Activated naive CD4-positive, alpha-beta T cell treated with anti-CD3 and anti-CD28 coated beads, Interleukin-2, amount 50 U/mL, for 24 hours (primary cell): ENCODE results near the gene WNT7B.

Source experiments
- H3K27ac Mint-ChIP-seq: one replicate; pipeline ENCODE4 v1.8.0; 2021; ENCODE audit warnings: mild to moderate bottlenecking, mixed read lengths
- H3K27me3 Mint-ChIP-seq: one replicate; pipeline ENCODE4 v1.8.0; 2021; ENCODE audit warnings: mixed read lengths
- H3K36me3 Mint-ChIP-seq: one replicate; pipeline ENCODE4 v1.8.0; 2021; ENCODE audit warnings: mixed read lengths
- H3K4me1 Mint-ChIP-seq: one replicate; pipeline ENCODE4 v1.8.0; 2021; ENCODE audit warnings: mixed read lengths
- H3K4me3 Mint-ChIP-seq: one replicate; pipeline ENCODE4 v1.8.0; 2021; ENCODE audit warnings: mild to moderate bottlenecking, mixed read lengths
- H3K9me3 Mint-ChIP-seq: one replicate; pipeline ENCODE4 v1.8.0; 2021; ENCODE audit warnings: mixed read lengths

Gene WNT7B

GRCh38 chr22:45992737-45993136, 15.8 kb upstream of the WNT7B start:
- no peaks in the 10 kb centered on the region for H3K27me3 Mint-ChIP-seq
- no peaks in the 10 kb centered on the region for H3K4me1 Mint-ChIP-seq
- no peaks in the 10 kb centered on the region for H3K9me3 Mint-ChIP-seq
- no peak overlapping the region for H3K4me3 Mint-ChIP-seq
- no peaks in the 10 kb centered on the region for H3K36me3 Mint-ChIP-seq
- H3K27ac Mint-ChIP-seq = peak overlapping the region; percentile 47

- H3K4me3 Mint-ChIP-seq = no peak overlapping the region
- H3K4me1 Mint-ChIP-seq = no peaks in the 10 kb centered on the region
- no peak overlapping the region for H3K27ac Mint-ChIP-seq
- no peaks in the 10 kb centered on the region for H3K36me3 Mint-ChIP-seq
- H3K9me3 Mint-ChIP-seq = no peaks in the 10 kb centered on the region
- H3K27me3 Mint-ChIP-seq = no peaks in the 10 kb centered on the region
These were observed 14.1 kb upstream of the WNT7B start for GRCh38 chr22:45991098-45991497.

- Mint-ChIP-seq H3K27me3 (no peaks in the 10 kb centered on the region), H3K36me3 (no peaks in the 10 kb centered on the region), H3K4me3 (no peak overlapping the region), H3K9me3 (no peaks in the 10 kb centered on the region), H3K4me1 (no peaks in the 10 kb centered on the region), H3K27ac (no peak overlapping the region)
These were observed 10.3 kb upstream of the WNT7B start for GRCh38 chr22:45987136-45987861.

GRCh38 chr22:45984316-45984916, 7.5 kb upstream of the WNT7B start:
- Mint-ChIP-seq H3K4me1 (no peaks in the 10 kb centered on the region), H3K36me3 (no peaks in the 10 kb centered on the region), H3K27ac (no peak overlapping the region), H3K4me3 (no peak overlapping the region), H3K27me3 (no peaks in the 10 kb centered on the region), H3K9me3 (no peaks in the 10 kb centered on the region)

- Mint-ChIP-seq H3K27me3 (no peaks in the 10 kb centered on the region), H3K9me3 (no peaks in the 10 kb centered on the region), H3K36me3 (no peaks in the 10 kb centered on the region), H3K4me3 (no peak overlapping the region), H3K4me1 (no peaks in the 10 kb centered on the region), H3K27ac (no peak overlapping the region)
These were observed 6.8 kb upstream of the WNT7B start for GRCh38 chr22:45983797-45984196.

GRCh38 chr22:45980761-45981160, 3.8 kb upstream of the WNT7B start:
- H3K9me3 Mint-ChIP-seq = no peaks in the 10 kb centered on the region
- H3K27ac Mint-ChIP-seq = no peak overlapping the region
- H3K36me3 Mint-ChIP-seq = no peaks in the 10 kb centered on the region
- peaks cover 7% of the 10 kb centered on the region for H3K4me1 Mint-ChIP-seq
- H3K4me3 Mint-ChIP-seq = no peak overlapping the region
- peaks cover 3% of the 10 kb centered on the region for H3K27me3 Mint-ChIP-seq

- no peak overlapping the region for H3K4me3 Mint-ChIP-seq
- peaks cover 5% of the 10 kb centered on the region for H3K27me3 Mint-ChIP-seq
- H3K4me1 Mint-ChIP-seq = peaks cover 7% of the 10 kb centered on the region
- H3K9me3 Mint-ChIP-seq = no peaks in the 10 kb centered on the region
- H3K36me3 Mint-ChIP-seq = no peaks in the 10 kb centered on the region
- H3K27ac Mint-ChIP-seq = no peak overlapping the region
These were observed 3.3 kb upstream of the WNT7B start for GRCh38 chr22:45980268-45980570.

- Mint-ChIP-seq H3K27me3 (peaks cover 17% of the 10 kb centered on the region), H3K4me3 (no peak overlapping the region), H3K36me3 (no peaks in the 10 kb centered on the region), H3K4me1 (peaks cover 7% of the 10 kb centered on the region), H3K27ac (no peak overlapping the region), H3K9me3 (no peaks in the 10 kb centered on the region)
These were observed 1.3 kb upstream of the WNT7B start for GRCh38 chr22:45978275-45978713.

GRCh38 chr22:45977551-45978274, 751 bp upstream of the WNT7B start:
- Mint-ChIP-seq H3K27me3 (peaks cover 20% of the 10 kb centered on the region), H3K4me3 (peak overlapping the region; percentile 68), H3K4me1 (peaks cover 7% of the 10 kb centered on the region), H3K27ac (no peak overlapping the region), H3K9me3 (no peaks in the 10 kb centered on the region), H3K36me3 (no peaks in the 10 kb centered on the region)

GRCh38 chr22:45976254-45977002, 534 bp downstream of the WNT7B start:
- Mint-ChIP-seq H3K27me3 (peaks cover 20% of the 10 kb centered on the region), H3K4me1 (peaks cover 7% of the 10 kb centered on the region), H3K9me3 (no peaks in the 10 kb centered on the region), H3K4me3 (peak overlapping the region; percentile 42), H3K36me3 (no peaks in the 10 kb centered on the region), H3K27ac (no peak overlapping the region)

GRCh38 chr22:45975164-45976161, 1.5 kb downstream of the WNT7B start:
- no peaks in the 10 kb centered on the region for H3K36me3 Mint-ChIP-seq

GRCh38 chr22:45974498-45974897, 2.5 kb downstream of the WNT7B start:
- Mint-ChIP-seq H3K27ac (no peak overlapping the region), H3K36me3 (no peaks in the 10 kb centered on the region), H3K27me3 (peaks cover 27% of the 10 kb centered on the region), H3K4me3 (no peak overlapping the region), H3K4me1 (peaks cover 7% of the 10 kb centered on the region), H3K9me3 (no peaks in the 10 kb centered on the region)

More at GRCh38 chr22:45975164-45976161, 1.5 kb downstream of the WNT7B start:
- H3K27ac Mint-ChIP-seq = no peak overlapping the region
- H3K27me3 Mint-ChIP-seq = peaks cover 23% of the 10 kb centered on the region
- H3K4me1 Mint-ChIP-seq = peaks cover 7% of the 10 kb centered on the region
- H3K9me3 Mint-ChIP-seq = no peaks in the 10 kb centered on the region
- peak overlapping the region; percentile 11 for H3K4me3 Mint-ChIP-seq

- peaks cover 36% of the 10 kb centered on the region for H3K27me3 Mint-ChIP-seq
- no peaks in the 10 kb centered on the region for H3K9me3 Mint-ChIP-seq
- H3K4me3 Mint-ChIP-seq = no peak overlapping the region
- peak overlapping the region; percentile 49 for H3K27ac Mint-ChIP-seq
- no peaks in the 10 kb centered on the region for H3K36me3 Mint-ChIP-seq
- peaks cover 6% of the 10 kb centered on the region for H3K4me1 Mint-ChIP-seq
These were observed 4.1 kb downstream of the WNT7B start for GRCh38 chr22:45972889-45973253.

GRCh38 chr22:45972091-45972888, 4.7 kb downstream of the WNT7B start:
- H3K27ac Mint-ChIP-seq = no peak overlapping the region
- peaks cover 33% of the 10 kb centered on the region for H3K27me3 Mint-ChIP-seq
- no peaks in the 10 kb centered on the region for H3K9me3 Mint-ChIP-seq
- no peak overlapping the region for H3K4me3 Mint-ChIP-seq
- no peaks in the 10 kb centered on the region for H3K36me3 Mint-ChIP-seq
- H3K4me1 Mint-ChIP-seq = no peaks in the 10 kb centered on the region
